ENCODE data around the gene UBE2N.

UBE2N gene

GRCh38 chr12:93441617-93442410 is at the start of gene UBE2N:
UBE2N (minus strand) TSS chr12:93441947; CDS start chr12:93441884, 63 bp downstream.
- H3K4me3 ChIP-seq (ENCODE audit: low read length), result peak within 1 kb of the TSS; percentile 87
- TF ChIP-seq CTCF (IDR thresholded peaks at IDR 0.05; ENCODE audit: insufficient read depth, low read depth, low read length, missing control alignments), result no peak
- peak; percentile 96 for DNase-seq (ENCODE audit: low read depth)

GRCh38 chr12:93484315-93484981 is 42.7 kb upstream of the UBE2N start:
- TF ChIP-seq CTCF (IDR thresholded peaks at IDR 0.05; ENCODE audit: insufficient read depth, low read depth, low read length, missing control alignments), result no peak

GRCh38 chr12:93483151-93483807 is 41.5 kb upstream of the UBE2N start:
- DNase-seq (ENCODE audit: low read depth), result no peak
- no peak for TF ChIP-seq CTCF (IDR thresholded peaks at IDR 0.05; ENCODE audit: insufficient read depth, low read depth, low read length, missing control alignments)
- H3K4me3 ChIP-seq (ENCODE audit: low read length), result no peak overlapping the region

More at GRCh38 chr12:93484315-93484981, 42.7 kb upstream of the UBE2N start:
- no peak overlapping the region for H3K4me3 ChIP-seq (ENCODE audit: low read length)
- DNase-seq (ENCODE audit: low read depth), result no peak

GRCh38 chr12:93482721-93483120 is 41.0 kb upstream of the UBE2N start:
- H3K4me3 ChIP-seq (ENCODE audit: low read length), result no peak overlapping the region
- no peak for DNase-seq (ENCODE audit: low read depth)
- TF ChIP-seq CTCF (IDR thresholded peaks at IDR 0.05; ENCODE audit: insufficient read depth, low read depth, low read length, missing control alignments), result no peak

- DNase-seq (ENCODE audit: low read depth), result no peak
- H3K4me3 ChIP-seq (ENCODE audit: low read length), result no peak overlapping the region
- no peak for TF ChIP-seq CTCF (IDR thresholded peaks at IDR 0.05; ENCODE audit: insufficient read depth, low read depth, low read length, missing control alignments)
These were observed 34.8 kb upstream of the UBE2N start for GRCh38 chr12:93476555-93476954.

- TF ChIP-seq CTCF (IDR thresholded peaks at IDR 0.05; ENCODE audit: insufficient read depth, low read depth, low read length, missing control alignments), result no peak
- no peak for DNase-seq (ENCODE audit: low read depth)
- no peak overlapping the region for H3K4me3 ChIP-seq (ENCODE audit: low read length)
These were observed 27.6 kb upstream of the UBE2N start for GRCh38 chr12:93469386-93469785.

Measured in epithelial cell of esophagus (primary cell).